HG02678 (cell line): ENCODE data around the gene CMYA5.
"Not testable (repeated sequence)": the region's sequence is repeated elsewhere in the genome, so short reads cannot be mapped to it uniquely, and the experiment has no call there.

Source experiments
- ATAC-seq: cut with Tn5 transposase; IDR thresholded peaks from one replicate; pipeline ENCODE4 v1.9.1; 2021; ENCODE audit warnings: mild to moderate bottlenecking, moderate library complexity; ENCODE audit not compliant: unreplicated experiment

The CMYA5 gene

GRCh38 chr5:79689541-79690466 lies at the start of gene CMYA5:
Gene CMYA5, plus strand, starts transcription at chr5:79689836. Its CDS starts 72 bp downstream, at chr5:79689908.
- ATAC-seq = no peak

- ATAC-seq = no peak
Observed at GRCh38 chr5:79640571-79641055, 49.0 kb upstream of the CMYA5 start.

- ATAC-seq = no peak
Observed at GRCh38 chr5:79641414-79641813, 48.2 kb upstream of the CMYA5 start.

GRCh38 chr5:79642210-79642609 lies 47.4 kb upstream of the CMYA5 start:
- ATAC-seq = no peak

GRCh38 chr5:79653843-79654242 lies 35.8 kb upstream of the CMYA5 start:
- ATAC-seq = no peak

- ATAC-seq = no peak
Observed at GRCh38 chr5:79663212-79663611, 26.4 kb upstream of the CMYA5 start.

GRCh38 chr5:79666758-79667157 lies 22.9 kb upstream of the CMYA5 start:
- ATAC-seq = no peak

- ATAC-seq = no peak
Observed at GRCh38 chr5:79672392-79672791, 17.2 kb upstream of the CMYA5 start.

GRCh38 chr5:79676354-79676753 lies 13.3 kb upstream of the CMYA5 start:
- ATAC-seq = not testable (repeated sequence)

- not testable (repeated sequence) for ATAC-seq
Observed at GRCh38 chr5:79682102-79682501, 7.5 kb upstream of the CMYA5 start.

- ATAC-seq = no peak
Observed at GRCh38 chr5:79684782-79685181, 4.9 kb upstream of the CMYA5 start.

- no peak for ATAC-seq
Observed at GRCh38 chr5:79685627-79686026, 4.0 kb upstream of the CMYA5 start.

GRCh38 chr5:79686799-79687198 lies 2.8 kb upstream of the CMYA5 start:
- no peak for ATAC-seq

GRCh38 chr5:79687889-79688288 lies 1.7 kb upstream of the CMYA5 start:
- no peak for ATAC-seq

- no peak for ATAC-seq
Observed at GRCh38 chr5:79691007-79691406, 1.4 kb downstream of the CMYA5 start.

- ATAC-seq = no peak
Observed at GRCh38 chr5:79692596-79692995, 3.0 kb downstream of the CMYA5 start.

- no peak for ATAC-seq
Observed at GRCh38 chr5:79694183-79694582, 4.5 kb downstream of the CMYA5 start.

- ATAC-seq = no peak
Observed at GRCh38 chr5:79694652-79695051, 5.0 kb downstream of the CMYA5 start.

GRCh38 chr5:79695526-79695925 lies 5.9 kb downstream of the CMYA5 start:
- no peak for ATAC-seq

- ATAC-seq = no peak
Observed at GRCh38 chr5:79697222-79698170, 7.9 kb downstream of the CMYA5 start.

GRCh38 chr5:79699763-79700400 lies 10.2 kb downstream of the CMYA5 start:
- peak; percentile 88 for ATAC-seq
